WTC11 (cell line): ENCODE measurements around the gene TBX5. TPM values are rescaled to one million over a fixed set of nuclear protein-coding genes. Genes with fewer than 3 reads are reported as not detected.

Source experiments
- ATAC-seq: fragments of 200-7000 bp; cut with Tn5 transposase; 2 replicates; pipeline ENCODE4 v1.10.0; 2021; ENCODE audit warnings: mild to moderate bottlenecking, moderate library complexity
- CTCF ChIA-PET: fragments of 300-600 bp; sonication (Branson Sonifier 250); formaldehyde crosslinking; loops from one replicate; lab custom pipeline; 2021; ENCODE audit warnings: antibody characterized with exemption; lab: Charles Lee
- POLR2A ChIA-PET: fragments of 350-600 bp; sonication (Branson Sonifier 250); formaldehyde crosslinking; loops from one replicate; lab custom pipeline; 2021; ENCODE audit warnings: antibody characterized with exemption; lab: Charles Lee
- DNase-seq: peaks from one replicate; pipeline ENCODE4 v3.0.0; 2021; ENCODE audit warnings: low spot score
- H3K27ac Mint-ChIP-seq: 2 replicates; pipeline ENCODE4 v1.8.0; 2021; ENCODE audit warnings: mixed read lengths
- H3K27me3 Mint-ChIP-seq: 2 replicates; pipeline ENCODE4 v1.8.0; 2021; ENCODE audit warnings: low read depth, mild to moderate bottlenecking, moderate library complexity, mixed read lengths
- H3K36me3 Mint-ChIP-seq: 2 replicates; pipeline ENCODE4 v1.8.0; 2021; ENCODE audit warnings: mixed read lengths
- H3K4me1 Mint-ChIP-seq: 2 replicates; pipeline ENCODE4 v1.8.0; 2022; ENCODE audit warnings: mixed read lengths
- H3K4me3 Mint-ChIP-seq: 2 replicates; pipeline ENCODE4 v1.8.0; 2021; ENCODE audit warnings: mild to moderate bottlenecking, moderate library complexity, mixed read lengths
- H3K9me3 Mint-ChIP-seq: 2 replicates; pipeline ENCODE4 v1.8.0; 2021; ENCODE audit warnings: mixed read lengths
- AFF4 ChIP-seq: sonication (generic); formaldehyde crosslinking; IDR thresholded peaks from 2 replicates; pipeline ENCODE4 v1.8.1; 2023; ENCODE audit warnings: mild to moderate bottlenecking, missing genetic modification reagents, borderline replicate concordance
- ATF3 ChIP-seq: sonication (generic); formaldehyde crosslinking; conservative IDR thresholded peaks from 2 replicates; pipeline ENCODE4 v1.8.1; 2022; ENCODE audit warnings: mild to moderate bottlenecking, missing genetic modification reagents
- ATF6 ChIP-seq: sonication (generic); formaldehyde crosslinking; IDR thresholded peaks from 2 replicates; pipeline ENCODE4 v1.8.1; 2023; ENCODE audit warnings: mild to moderate bottlenecking, missing genetic modification reagents
- CBFB ChIP-seq: sonication (generic); formaldehyde crosslinking; IDR thresholded peaks from 2 replicates; pipeline ENCODE4 v1.8.1; 2022; ENCODE audit warnings: mild to moderate bottlenecking, low read depth, missing genetic modification reagents
- E2F5 ChIP-seq: sonication (generic); formaldehyde crosslinking; IDR thresholded peaks from 2 replicates; pipeline ENCODE4 v1.8.1; 2022; ENCODE audit warnings: mild to moderate bottlenecking, moderate library complexity, missing genetic modification reagents
- ESRRA ChIP-seq: sonication (generic); formaldehyde crosslinking; IDR thresholded peaks from 2 replicates; pipeline ENCODE4 v1.8.1; 2022; ENCODE audit warnings: mild to moderate bottlenecking, missing genetic modification reagents, borderline replicate concordance
- FOXJ3 ChIP-seq: sonication (generic); formaldehyde crosslinking; IDR thresholded peaks from 2 replicates; pipeline ENCODE4 v1.9.0; 2021; ENCODE audit warnings: missing genetic modification reagents, mild to moderate bottlenecking, borderline replicate concordance
- GABPB1 ChIP-seq: sonication (generic); formaldehyde crosslinking; IDR thresholded peaks from 2 replicates; pipeline ENCODE4 v1.8.1; 2023; ENCODE audit warnings: mild to moderate bottlenecking, missing genetic modification reagents
- GTF2I ChIP-seq: fragments of 250-450 bp; sonication (Bioruptor Pico); conservative IDR thresholded peaks from 2 replicates; pipeline ENCODE4 v1.4.0; 2021; ENCODE audit warnings: mild to moderate bottlenecking
- IRF1 ChIP-seq: sonication (generic); formaldehyde crosslinking; IDR thresholded peaks from 2 replicates; pipeline ENCODE4 v1.8.0; 2023; ENCODE audit warnings: missing genetic modification reagents
- NFATC4 ChIP-seq: fragments of 250-450 bp; sonication (Bioruptor Pico); IDR thresholded peaks from 2 replicates; pipeline ENCODE4 v1.9.0; 2021; ENCODE audit warnings: mild to moderate bottlenecking
- NFE2L1 ChIP-seq: sonication (generic); formaldehyde crosslinking; IDR thresholded peaks from 2 replicates; pipeline ENCODE4 v1.8.1; 2023; ENCODE audit warnings: missing genetic modification reagents
- NFYB ChIP-seq: sonication (generic); formaldehyde crosslinking; conservative IDR thresholded peaks from 2 replicates; pipeline ENCODE4 v1.8.0; 2022; ENCODE audit warnings: low read depth, missing genetic modification reagents
- NR2C2 ChIP-seq: sonication (generic); formaldehyde crosslinking; IDR thresholded peaks from 2 replicates; pipeline ENCODE4 v1.8.0; 2022; ENCODE audit warnings: mild to moderate bottlenecking, missing genetic modification reagents
- NR3C1 ChIP-seq: sonication (generic); formaldehyde crosslinking; conservative IDR thresholded peaks from 2 replicates; pipeline ENCODE4 v1.8.1; 2023; ENCODE audit warnings: low read depth, mild to moderate bottlenecking, missing genetic modification reagents
- PREB ChIP-seq: sonication (generic); formaldehyde crosslinking; IDR thresholded peaks from 2 replicates; pipeline ENCODE4 v1.8.1; 2022; ENCODE audit warnings: mild to moderate bottlenecking, missing genetic modification reagents, moderate library complexity, borderline replicate concordance
- RELA ChIP-seq: sonication (generic); formaldehyde crosslinking; IDR thresholded peaks from 2 replicates; pipeline ENCODE4 v1.8.1; 2022; ENCODE audit warnings: missing genetic modification reagents, mild to moderate bottlenecking, borderline replicate concordance
- SOX15 ChIP-seq: fragments of 250-450 bp; sonication (Bioruptor Pico); IDR thresholded peaks from 2 replicates; pipeline ENCODE4 v1.9.0; 2021; ENCODE audit warnings: mild to moderate bottlenecking
- TEAD1 ChIP-seq: sonication (generic); formaldehyde crosslinking; IDR thresholded peaks from 2 replicates; pipeline ENCODE4 v1.8.0; 2022; ENCODE audit warnings: mild to moderate bottlenecking, missing genetic modification reagents
- TEAD4 ChIP-seq: sonication (generic); formaldehyde crosslinking; IDR thresholded peaks from 2 replicates; pipeline ENCODE4 v1.8.0; 2022; ENCODE audit warnings: mild to moderate bottlenecking, missing genetic modification reagents
- ZNF138 ChIP-seq: sonication (generic); formaldehyde crosslinking; conservative IDR thresholded peaks from 2 replicates; pipeline ENCODE4 v1.8.1; 2022; ENCODE audit warnings: mild to moderate bottlenecking, moderate library complexity, missing genetic modification reagents
- ZNF219 ChIP-seq: sonication (generic); formaldehyde crosslinking; IDR thresholded peaks from 2 replicates; pipeline ENCODE4 v1.8.0; 2023; ENCODE audit warnings: missing genetic modification reagents, mild to moderate bottlenecking, borderline replicate concordance
- ZNF416 ChIP-seq: fragments of 250-450 bp; sonication (Bioruptor Pico); IDR thresholded peaks from 2 replicates; pipeline ENCODE4 v1.9.0; 2021; ENCODE audit warnings: mild to moderate bottlenecking, inconsistent platforms
- ZNF423 ChIP-seq: fragments of 250-450 bp; sonication (Bioruptor Pico); IDR thresholded peaks from 2 replicates; pipeline ENCODE4 v2.1.2; 2022; ENCODE audit warnings: mild to moderate bottlenecking, moderate library complexity
- total RNA-seq: library from RNA; stranded (reverse); gene quantifications from 3 replicates; pipeline ENCODE4 v1.2.3, GENCODE V29; 2021

Gene TBX5
- total RNA-seq, 1 experiment from 2014 or later = 0.33 TPM

GRCh38 chr12:114393569-114393968 is 12.4 kb downstream of the TBX5 start:
- no peak for ATAC-seq
- no peak for DNase-seq
- ChIA-PET POLR2A (no interaction called here), CTCF (interaction anchor here (0.9 to 2.8 kb wide), 3 partner anchors 38 to 226 kb away, joined by 3 to 8 read pairs (median 7); no protein-coding TSS in a partner anchor)
- peaks cover 73% of the 10 kb centered on the region for H3K27me3 Mint-ChIP-seq
- H3K4me1 Mint-ChIP-seq = peaks cover 77% of the 10 kb centered on the region
- no peak overlapping the region for H3K27ac Mint-ChIP-seq
- H3K9me3 Mint-ChIP-seq = no peaks in the 10 kb centered on the region
- no peak overlapping the region for H3K4me3 Mint-ChIP-seq
- TF ChIP-seq GABPB1 (CRISPR knock-in tag) (no peak), ATF6 (CRISPR knock-in tag) (no peak), ATF3 (CRISPR knock-in tag) (no peak), TEAD1 (CRISPR knock-in tag) (no peak), NR2C2 (CRISPR knock-in tag) (no peak), ZNF416 (CRISPR knock-in tag) (no peak), NFYB (CRISPR knock-in tag) (no peak), AFF4 (no peak), RELA (CRISPR knock-in tag) (no peak), NR3C1 (CRISPR knock-in tag) (no peak)
- H3K36me3 Mint-ChIP-seq = no peaks in the 10 kb centered on the region

- Mint-ChIP-seq H3K27ac (no peak overlapping the region), H3K4me3 (no peak overlapping the region), H3K4me1 (peaks cover 70% of the 10 kb centered on the region), H3K36me3 (no peaks in the 10 kb centered on the region), H3K9me3 (no peaks in the 10 kb centered on the region), H3K27me3 (peaks cover 67% of the 10 kb centered on the region)
- TF ChIP-seq FOXJ3 (CRISPR knock-in tag) (no peak), NFE2L1 (CRISPR knock-in tag) (no peak), ZNF138 (CRISPR knock-in tag) (no peak)
- POLR2A ChIA-PET = interaction anchor here (0.5 to 0.6 kb wide), 2 partner anchors 16 to 93 kb away, joined by 4 to 6 read pairs; no protein-coding TSS in a partner anchor
- CTCF ChIA-PET = interaction anchor here (0.8 to 2.8 kb wide), 5 partner anchors 12 to 227 kb away, joined by 3 to 8 read pairs (median 4); no protein-coding TSS in a partner anchor
- no peak for DNase-seq
- no peak for ATAC-seq
Measured at GRCh38 chr12:114392909-114393308, 13.0 kb downstream of the TBX5 start.

GRCh38 chr12:114391088-114391487 is 14.9 kb downstream of the TBX5 start:
- no peaks in the 10 kb centered on the region for H3K36me3 Mint-ChIP-seq
- peaks cover 48% of the 10 kb centered on the region for H3K27me3 Mint-ChIP-seq
- ChIA-PET CTCF (interaction anchor here (0.8 to 1.4 kb wide), 3 partner anchors 20 to 145 kb away, joined by 3 to 4 read pairs (median 3); no protein-coding TSS in a partner anchor), POLR2A (no interaction called here)
- H3K9me3 Mint-ChIP-seq = no peaks in the 10 kb centered on the region
- no peak overlapping the region for H3K4me3 Mint-ChIP-seq
- DNase-seq (no peak), ATAC-seq (no peak)
- peaks cover 62% of the 10 kb centered on the region for H3K4me1 Mint-ChIP-seq
- H3K27ac Mint-ChIP-seq = no peak overlapping the region
- no peak for TF ChIP-seq PREB (CRISPR knock-in tag)
- TF ChIP-seq IRF1 = no peak
- no peak for TF ChIP-seq NFYB (CRISPR knock-in tag)
- TF ChIP-seq NFATC4 (CRISPR knock-in tag) = no peak
- TF ChIP-seq RELA (CRISPR knock-in tag) = no peak
- TF ChIP-seq ESRRA (CRISPR knock-in tag) = no peak
- TF ChIP-seq E2F5 = no peak
- no peak for TF ChIP-seq GTF2I (CRISPR knock-in tag)
- no peak for TF ChIP-seq SOX15 (CRISPR knock-in tag)
- no peak for TF ChIP-seq ZNF138 (CRISPR knock-in tag)
- no peak for TF ChIP-seq ZNF423 (CRISPR knock-in tag)
- no peak for TF ChIP-seq ZNF219 (CRISPR knock-in tag)
- TF ChIP-seq CBFB (CRISPR knock-in tag) = no peak
- TF ChIP-seq TEAD4 (CRISPR knock-in tag) = no peak
